ENCODE results near the gene EHMT2.

DNA sequence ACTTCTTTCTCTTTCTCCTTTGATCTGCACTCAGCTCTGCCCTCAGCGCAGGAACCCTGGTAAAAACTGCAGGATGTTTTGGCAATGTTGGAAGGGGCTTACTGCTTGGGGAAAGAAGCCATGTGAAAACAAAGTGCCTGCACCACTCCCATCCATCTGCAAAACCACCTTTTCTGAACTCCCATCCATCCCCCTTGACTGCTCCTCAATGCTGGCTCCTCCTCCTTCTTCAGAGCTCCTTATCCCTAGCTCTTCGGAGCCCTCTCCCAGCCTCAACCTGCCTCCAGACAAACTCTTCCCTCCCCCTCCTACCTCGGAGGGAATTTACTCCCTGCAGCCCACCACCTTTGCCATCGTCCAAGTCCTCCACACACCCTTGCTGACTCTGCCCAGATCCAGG, 8.6 kb upstream of the EHMT2 start:
- TF ChIP-seq CTCF (IDR thresholded peaks at IDR 0.05) (no peak), SREBF2 (IDR thresholded peaks at IDR 0.05) (no peak), JUN (IDR thresholded peaks at IDR 0.05) (no peak), JUNB (IDR thresholded peaks at IDR 0.05) (no peak), NFE2L2 (conservative IDR thresholded peaks at IDR 0.05; ENCODE audit: low read length) (no peak)
- TF ChIP-seq, protein P1, sequence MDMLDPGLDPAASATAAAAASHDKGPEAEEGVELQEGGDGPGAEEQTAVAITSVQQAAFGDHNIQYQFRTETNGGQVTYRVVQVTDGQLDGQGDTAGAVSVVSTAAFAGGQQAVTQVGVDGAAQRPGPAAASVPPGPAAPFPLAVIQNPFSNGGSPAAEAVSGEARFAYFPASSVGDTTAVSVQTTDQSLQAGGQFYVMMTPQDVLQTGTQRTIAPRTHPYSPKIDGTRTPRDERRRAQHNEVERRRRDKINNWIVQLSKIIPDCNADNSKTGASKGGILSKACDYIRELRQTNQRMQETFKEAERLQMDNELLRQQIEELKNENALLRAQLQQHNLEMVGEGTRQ (IDR thresholded peaks at IDR 0.05): no peak
- TF ChIP-seq, protein P2, sequence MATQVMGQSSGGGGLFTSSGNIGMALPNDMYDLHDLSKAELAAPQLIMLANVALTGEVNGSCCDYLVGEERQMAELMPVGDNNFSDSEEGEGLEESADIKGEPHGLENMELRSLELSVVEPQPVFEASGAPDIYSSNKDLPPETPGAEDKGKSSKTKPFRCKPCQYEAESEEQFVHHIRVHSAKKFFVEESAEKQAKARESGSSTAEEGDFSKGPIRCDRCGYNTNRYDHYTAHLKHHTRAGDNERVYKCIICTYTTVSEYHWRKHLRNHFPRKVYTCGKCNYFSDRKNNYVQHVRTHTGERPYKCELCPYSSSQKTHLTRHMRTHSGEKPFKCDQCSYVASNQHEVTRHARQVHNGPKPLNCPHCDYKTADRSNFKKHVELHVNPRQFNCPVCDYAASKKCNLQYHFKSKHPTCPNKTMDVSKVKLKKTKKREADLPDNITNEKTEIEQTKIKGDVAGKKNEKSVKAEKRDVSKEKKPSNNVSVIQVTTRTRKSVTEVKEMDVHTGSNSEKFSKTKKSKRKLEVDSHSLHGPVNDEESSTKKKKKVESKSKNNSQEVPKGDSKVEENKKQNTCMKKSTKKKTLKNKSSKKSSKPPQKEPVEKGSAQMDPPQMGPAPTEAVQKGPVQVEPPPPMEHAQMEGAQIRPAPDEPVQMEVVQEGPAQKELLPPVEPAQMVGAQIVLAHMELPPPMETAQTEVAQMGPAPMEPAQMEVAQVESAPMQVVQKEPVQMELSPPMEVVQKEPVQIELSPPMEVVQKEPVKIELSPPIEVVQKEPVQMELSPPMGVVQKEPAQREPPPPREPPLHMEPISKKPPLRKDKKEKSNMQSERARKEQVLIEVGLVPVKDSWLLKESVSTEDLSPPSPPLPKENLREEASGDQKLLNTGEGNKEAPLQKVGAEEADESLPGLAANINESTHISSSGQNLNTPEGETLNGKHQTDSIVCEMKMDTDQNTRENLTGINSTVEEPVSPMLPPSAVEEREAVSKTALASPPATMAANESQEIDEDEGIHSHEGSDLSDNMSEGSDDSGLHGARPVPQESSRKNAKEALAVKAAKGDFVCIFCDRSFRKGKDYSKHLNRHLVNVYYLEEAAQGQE (IDR thresholded peaks at IDR 0.05): no peak

All from A549 (cell line).